ENCODE measurements around the gene GAL3ST1.
A peak's percentile ranks its signal among the peaks of the same experiment; 100 is the strongest.
"Not testable (repeated sequence)": the region's sequence is repeated elsewhere in the genome, so short reads cannot be mapped to it uniquely, and the experiment has no call there.

GAL3ST1 gene

GRCh38 chr22:30574095-30574981, at the start of gene GAL3ST1:
Gene GAL3ST1, minus strand, starts transcription at chr22:30574665. Its CDS starts 17,273 bp downstream, at chr22:30557392.
- H3K4me3 Mint-ChIP-seq: no peak within 1 kb of the TSS
- H3K9me3 Mint-ChIP-seq: no peaks in the 10 kb centered on the region
- ATAC-seq (replicated peaks) (peak in 1 of 2 donors; percentile 18), DNase-seq (no peak)
- H3K36me3 Mint-ChIP-seq: peaks cover 32 to 43% of the 10 kb centered on the region in 2 donors
- no peaks in the 10 kb centered on the region for H3K27me3 Mint-ChIP-seq
- H3K27ac Mint-ChIP-seq: no peak within 1 kb of the TSS
- peaks cover 10 to 11% of the 10 kb centered on the region in 2 donors for H3K4me1 Mint-ChIP-seq

- ATAC-seq (replicated peaks); DNase-seq; H3K9me3 Mint-ChIP-seq; H3K4me3 Mint-ChIP-seq; H3K36me3 Mint-ChIP-seq; H3K4me1 Mint-ChIP-seq; H3K27ac Mint-ChIP-seq: not testable (repeated sequence)
- peaks cover 15 to 23% of the 10 kb centered on the region in 2 donors for H3K27me3 Mint-ChIP-seq
These were observed 45.4 kb upstream of the GAL3ST1 start for GRCh38 chr22:30619909-30620308.

- Mint-ChIP-seq H3K36me3 (no peaks in the 10 kb centered on the region), H3K27ac (no peak overlapping the region), H3K9me3 (no peaks in the 10 kb centered on the region), H3K4me1 (peaks cover 0 to 3% of the 10 kb centered on the region in 2 donors), H3K27me3 (peaks cover 20 to 30% of the 10 kb centered on the region in 2 donors), H3K4me3 (no peak overlapping the region)
- ATAC-seq (replicated peaks) (no peak), DNase-seq (no peak)
These were observed 43.4 kb upstream of the GAL3ST1 start for GRCh38 chr22:30617819-30618218.

- no peak overlapping the region for H3K4me3 Mint-ChIP-seq
- peaks cover 16 to 30% of the 10 kb centered on the region in 2 donors for H3K27me3 Mint-ChIP-seq
- H3K36me3 Mint-ChIP-seq: no peaks in the 10 kb centered on the region
- no peaks in the 10 kb centered on the region for H3K9me3 Mint-ChIP-seq
- DNase-seq (no peak), ATAC-seq (replicated peaks) (no peak)
- H3K27ac Mint-ChIP-seq: no peak overlapping the region
- H3K4me1 Mint-ChIP-seq: peaks cover 0 to 3% of the 10 kb centered on the region in 2 donors
These were observed 41.1 kb upstream of the GAL3ST1 start for GRCh38 chr22:30615543-30615954.

- H3K4me1 Mint-ChIP-seq: peaks cover 2 to 3% of the 10 kb centered on the region in 2 donors
- DNase-seq (no peak), ATAC-seq (replicated peaks) (no peak)
- no peak overlapping the region for H3K27ac Mint-ChIP-seq
- peaks cover 16 to 30% of the 10 kb centered on the region in 2 donors for H3K27me3 Mint-ChIP-seq
- no peaks in the 10 kb centered on the region for H3K9me3 Mint-ChIP-seq
- H3K36me3 Mint-ChIP-seq: no peaks in the 10 kb centered on the region
- H3K4me3 Mint-ChIP-seq: no peak overlapping the region
These were observed 40.4 kb upstream of the GAL3ST1 start for GRCh38 chr22:30614879-30615278.

- Mint-ChIP-seq H3K36me3 (no peaks in the 10 kb centered on the region), H3K27me3 (peaks cover 20 to 34% of the 10 kb centered on the region in 2 donors), H3K4me3 (no peak overlapping the region), H3K9me3 (no peaks in the 10 kb centered on the region), H3K27ac (no peak overlapping the region), H3K4me1 (peaks cover 6 to 8% of the 10 kb centered on the region in 2 donors)
- no peak for ATAC-seq (replicated peaks)
- DNase-seq: no peak
These were observed 39.8 kb upstream of the GAL3ST1 start for GRCh38 chr22:30614268-30614667.

- no peaks in the 10 kb centered on the region for H3K36me3 Mint-ChIP-seq
- ATAC-seq (replicated peaks) (no peak), DNase-seq (no peak)
- H3K9me3 Mint-ChIP-seq: no peaks in the 10 kb centered on the region
- H3K27me3 Mint-ChIP-seq: peaks cover 20 to 35% of the 10 kb centered on the region in 2 donors
- H3K27ac Mint-ChIP-seq: no peak overlapping the region
- peaks cover 15 to 22% of the 10 kb centered on the region in 2 donors for H3K4me1 Mint-ChIP-seq
- no peak overlapping the region for H3K4me3 Mint-ChIP-seq
These were observed 38.3 kb upstream of the GAL3ST1 start for GRCh38 chr22:30612789-30613188.

GRCh38 chr22:30611197-30611596, 36.7 kb upstream of the GAL3ST1 start:
- DNase-seq (no peak), ATAC-seq (replicated peaks) (no peak)
- no peak overlapping the region for H3K27ac Mint-ChIP-seq
- H3K36me3 Mint-ChIP-seq: no peaks in the 10 kb centered on the region
- H3K27me3 Mint-ChIP-seq: peaks cover 20 to 32% of the 10 kb centered on the region in 2 donors
- no peaks in the 10 kb centered on the region for H3K9me3 Mint-ChIP-seq
- H3K4me1 Mint-ChIP-seq: peaks cover 29 to 38% of the 10 kb centered on the region in 2 donors
- no peak overlapping the region for H3K4me3 Mint-ChIP-seq

GRCh38 chr22:30610299-30610698, 35.8 kb upstream of the GAL3ST1 start:
- no peak for ATAC-seq (replicated peaks)
- Mint-ChIP-seq H3K27ac (no peak overlapping the region), H3K36me3 (no peaks in the 10 kb centered on the region), H3K27me3 (peaks cover 16 to 30% of the 10 kb centered on the region in 2 donors), H3K9me3 (no peaks in the 10 kb centered on the region), H3K4me1 (peaks cover 26 to 44% of the 10 kb centered on the region in 2 donors), H3K4me3 (no peak overlapping the region)
- no peak for DNase-seq

GRCh38 chr22:30609260-30610185, 35.1 kb upstream of the GAL3ST1 start:
- Mint-ChIP-seq H3K4me3 (no peak overlapping the region), H3K27me3 (peaks cover 16 to 26% of the 10 kb centered on the region in 2 donors), H3K27ac (peak overlapping the region; percentile 83), H3K36me3 (no peaks in the 10 kb centered on the region), H3K4me1 (peaks cover 26 to 46% of the 10 kb centered on the region in 2 donors), H3K9me3 (no peaks in the 10 kb centered on the region)
- peak; percentile 28 for DNase-seq
- peak; percentile 45 to 71 for ATAC-seq (replicated peaks)

GRCh38 chr22:30607939-30608338, 33.5 kb upstream of the GAL3ST1 start:
- DNase-seq (peak; percentile 22), ATAC-seq (replicated peaks) (no peak)
- no peaks in the 10 kb centered on the region for H3K9me3 Mint-ChIP-seq
- H3K36me3 Mint-ChIP-seq: no peaks in the 10 kb centered on the region
- peaks cover 26 to 46% of the 10 kb centered on the region in 2 donors for H3K4me1 Mint-ChIP-seq
- H3K4me3 Mint-ChIP-seq: no peak overlapping the region
- H3K27me3 Mint-ChIP-seq: peaks cover 12 to 20% of the 10 kb centered on the region in 2 donors
- no peak overlapping the region for H3K27ac Mint-ChIP-seq

- Mint-ChIP-seq H3K27ac (peak overlapping the region; percentile 70), H3K9me3 (no peaks in the 10 kb centered on the region), H3K4me3 (peak overlapping the region; percentile 86 to 87), H3K4me1 (peaks cover 26 to 46% of the 10 kb centered on the region in 2 donors), H3K27me3 (peaks cover 12 to 20% of the 10 kb centered on the region in 2 donors), H3K36me3 (no peaks in the 10 kb centered on the region)
- DNase-seq: no peak
- ATAC-seq (replicated peaks): no peak
These were observed 33.0 kb upstream of the GAL3ST1 start for GRCh38 chr22:30607300-30607930.

GRCh38 chr22:30606455-30607299, 32.2 kb upstream of the GAL3ST1 start, which contains the start of gene TCN2:
Gene TCN2, plus strand, starts transcription at chr22:30607174. Its CDS starts 158 bp downstream, at chr22:30607332.
- Mint-ChIP-seq H3K4me1 (peaks cover 28 to 46% of the 10 kb centered on the region in 2 donors), H3K27me3 (peaks cover 12 to 20% of the 10 kb centered on the region in 2 donors), H3K36me3 (no peaks in the 10 kb centered on the region), H3K9me3 (no peaks in the 10 kb centered on the region), H3K4me3 (peak within 1 kb of the TSS; percentile 86 to 87), H3K27ac (peak within 1 kb of the TSS; percentile 70)
- DNase-seq (no peak), ATAC-seq (replicated peaks) (peak; percentile 71 to 73)
